Measurements from ENCODE around the gene ALDH3B1. TPM values are rescaled to one million over a fixed set of nuclear protein-coding genes. Genes with fewer than 3 reads are reported as not detected.

Gene ALDH3B1
- total RNA-seq, 2 donors from 2014 or later: 15.2 to 18.4 TPM

- Histone ChIP-seq H3K9me3 (no peaks in the 10 kb centered on the region), H3K36me3 (replicated peaks in 1 of 2; ENCODE audit: insufficient read depth in 1 of 2, low read depth in 2 of 2) (peaks cover 0 to 23% of the 10 kb centered on the region in 2 donors), H3K27me3 (no peaks in the 10 kb centered on the region), H3K4me1 (peaks cover 1% of the 10 kb centered on the region), H3K27ac (no peak overlapping the region), H3K4me3 (no peak overlapping the region)
- TF ChIP-seq POLR2A (IDR thresholded peaks at IDR 0.05) (peak in 1 of 3 donors; percentile 3), CTCF (IDR thresholded peaks at IDR 0.05) (no peak)
- intact Hi-C loops (cut with DNase I): no loop called here
- ATAC-seq (no peak), DNase-seq (no peak)
- WGBS, 2 donors: 89 to 92% methylated on average over 12 of the region's 12 CpGs
Measured at GRCh38 chr11:68056317-68057285, 46.5 kb downstream of the ALDH3B1 start.

- Histone ChIP-seq H3K36me3 (replicated peaks in 1 of 2; ENCODE audit: insufficient read depth in 1 of 2, low read depth in 2 of 2) (peaks cover 0 to 25% of the 10 kb centered on the region in 2 donors), H3K9me3 (no peaks in the 10 kb centered on the region), H3K4me3 (no peak overlapping the region), H3K4me1 (no peaks in the 10 kb centered on the region), H3K27me3 (no peaks in the 10 kb centered on the region), H3K27ac (no peak overlapping the region)
- 90 to 95% methylated on average over 4 of the region's 4 CpGs for WGBS, 2 donors
- no peak for ATAC-seq
- DNase-seq: no peak
- intact Hi-C loops (cut with DNase I): no loop called here
- TF ChIP-seq CTCF (IDR thresholded peaks at IDR 0.05): no peak
- TF ChIP-seq POLR2A (IDR thresholded peaks at IDR 0.05): no peak
Measured at GRCh38 chr11:68057807-68058206, 47.7 kb downstream of the ALDH3B1 start.

GRCh38 chr11:68061508-68061907 lies 51.4 kb downstream of the ALDH3B1 start:
- no peaks in the 10 kb centered on the region for H3K9me3 ChIP-seq
- peaks cover 0 to 48% of the 10 kb centered on the region in 2 donors for H3K36me3 ChIP-seq (replicated peaks in 1 of 2; ENCODE audit: insufficient read depth in 1 of 2, low read depth in 2 of 2)
- DNase-seq (no peak), ATAC-seq (no peak)
- no peaks in the 10 kb centered on the region for H3K4me1 ChIP-seq
- TF ChIP-seq POLR2A (IDR thresholded peaks at IDR 0.05) (no peak), CTCF (IDR thresholded peaks at IDR 0.05) (no peak)
- 93% methylated on average over 7 of the region's 7 CpGs for WGBS, 2 donors
- intact Hi-C loops (cut with DNase I): no loop called here
- H3K27me3 ChIP-seq: no peaks in the 10 kb centered on the region
- H3K27ac ChIP-seq: no peak overlapping the region
- no peak overlapping the region for H3K4me3 ChIP-seq

GRCh38 chr11:68064926-68065325 lies 54.8 kb downstream of the ALDH3B1 start:
- WGBS, 2 donors: 83 to 91% methylated on average over 2 of the region's 2 CpGs
- DNase-seq: no peak

More at GRCh38 chr11:68064926-68065325, 54.8 kb downstream of the ALDH3B1 start:
- H3K36me3 ChIP-seq (replicated peaks in 1 of 2; ENCODE audit: insufficient read depth in 1 of 2, low read depth in 2 of 2): peaks cover 0 to 71% of the 10 kb centered on the region in 2 donors
- no peaks in the 10 kb centered on the region for H3K4me1 ChIP-seq
- H3K27ac ChIP-seq: no peak overlapping the region
- H3K4me3 ChIP-seq: no peak overlapping the region
- intact Hi-C loops (cut with DNase I): no loop called here
- H3K9me3 ChIP-seq: no peaks in the 10 kb centered on the region
- TF ChIP-seq POLR2A (IDR thresholded peaks at IDR 0.05) (no peak), CTCF (IDR thresholded peaks at IDR 0.05) (no peak)
- H3K27me3 ChIP-seq: no peaks in the 10 kb centered on the region
- no peak for ATAC-seq

Data from body of pancreas (tissue), 4 donors.